A673 (cell line): ENCODE measurements around the gene C16orf86.

ENCODE experiments used
- EZH2 ChIP-seq: fragments of 200-600 bp; sonication (generic); IDR thresholded peaks from 2 replicates; pipeline ENCODE4 v1.6.1; 2017; ENCODE audit warnings: borderline replicate concordance, low read depth, mild to moderate bottlenecking, mixed read lengths, antibody characterized with exemption, low read length; ENCODE audit not compliant: poor library complexity, severe bottlenecking
- TF ChIP-seq, protein P1 (sequence below): fragments of 300-800, 200-600 bp; sonication (generic); conservative IDR thresholded peaks from 2 replicates; pipeline ENCODE4 v1.5.1; 2017; ENCODE audit warnings: low read depth, mild to moderate bottlenecking, antibody characterized with exemption, low read length, moderate library complexity, mixed read lengths

- TF ChIP-seq, protein P1, sequence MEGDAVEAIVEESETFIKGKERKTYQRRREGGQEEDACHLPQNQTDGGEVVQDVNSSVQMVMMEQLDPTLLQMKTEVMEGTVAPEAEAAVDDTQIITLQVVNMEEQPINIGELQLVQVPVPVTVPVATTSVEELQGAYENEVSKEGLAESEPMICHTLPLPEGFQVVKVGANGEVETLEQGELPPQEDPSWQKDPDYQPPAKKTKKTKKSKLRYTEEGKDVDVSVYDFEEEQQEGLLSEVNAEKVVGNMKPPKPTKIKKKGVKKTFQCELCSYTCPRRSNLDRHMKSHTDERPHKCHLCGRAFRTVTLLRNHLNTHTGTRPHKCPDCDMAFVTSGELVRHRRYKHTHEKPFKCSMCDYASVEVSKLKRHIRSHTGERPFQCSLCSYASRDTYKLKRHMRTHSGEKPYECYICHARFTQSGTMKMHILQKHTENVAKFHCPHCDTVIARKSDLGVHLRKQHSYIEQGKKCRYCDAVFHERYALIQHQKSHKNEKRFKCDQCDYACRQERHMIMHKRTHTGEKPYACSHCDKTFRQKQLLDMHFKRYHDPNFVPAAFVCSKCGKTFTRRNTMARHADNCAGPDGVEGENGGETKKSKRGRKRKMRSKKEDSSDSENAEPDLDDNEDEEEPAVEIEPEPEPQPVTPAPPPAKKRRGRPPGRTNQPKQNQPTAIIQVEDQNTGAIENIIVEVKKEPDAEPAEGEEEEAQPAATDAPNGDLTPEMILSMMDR, result no peak
- TF ChIP-seq EZH2, result no peak
Observed at GRCh38 chr16:67703626-67704025, 37.0 kb downstream of the C16orf86 start.
